Left lung (tissue), 10 donors: ENCODE results near the gene ENAH. TPM values are rescaled to one million over a fixed set of nuclear protein-coding genes. Genes with fewer than 3 reads are reported as not detected.
"Not testable (repeated sequence)": the region's sequence is repeated elsewhere in the genome, so short reads cannot be mapped to it uniquely, and the experiment has no call there.

Source experiments
- ATAC-seq: fragments of 200-7000 bp; cut with Tn5 transposase; one replicate; pipeline ENCODE4 v1.9.1; 2020; ENCODE audit warnings: moderate library complexity
- DNase-seq, 4 donors: peaks; one replicate each; pipeline ENCODE4 v3.0.0-alpha.2; 2013 to 2020
- H3K27ac ChIP-seq, 2 donors: fragments of 200-600 bp; sonication (generic) in 1 of 2; one replicate each; pipeline versions ENCODE4 v1.5.0 to v1.8.0; 2020 to 2021
- H3K27me3 ChIP-seq, 2 donors: fragments of 200-600 bp; sonication (generic) in 1 of 2; one replicate each; pipeline versions ENCODE4 v1.5.0 to v1.8.0; 2020 to 2021
- H3K36me3 ChIP-seq, 2 donors: fragments of 200-600 bp; sonication (generic) in 1 of 2; one replicate each; pipeline versions ENCODE4 v1.5.0 to v1.8.0; 2020 to 2021
- H3K4me1 ChIP-seq, 2 donors: fragments of 200-600 bp; one replicate each; pipeline ENCODE4 v1.8.0; 2021
- H3K4me3 ChIP-seq, 2 donors: fragments of 200-600 bp; sonication (generic) in 1 of 2; one replicate each; pipeline versions ENCODE4 v1.5.0 to v1.8.0; 2020 to 2021; ENCODE audit warnings: mild to moderate bottlenecking in 1 of 2
- H3K9me3 ChIP-seq, 2 donors: fragments of 200-600 bp; sonication (generic) in 1 of 2; one replicate each; pipeline versions ENCODE4 v1.5.0 to v1.8.0; 2020 to 2021
- CTCF ChIP-seq, 2 donors: fragments of 200-600 bp; sonication (generic) in 1 of 2; IDR thresholded peaks; one replicate each; pipeline versions ENCODE4 v1.5.0 to v1.8.0; 2021; ENCODE audit warnings: antibody characterized with exemption in 2 of 2
- intact Hi-C, 2 donors: fragments of 100-400 bp; cut with DNase I; formaldehyde crosslinking; loops; one replicate each; pipeline versions ENCODE4 v1.11.2 to v1.14.2; 2022
- polyA plus RNA-seq, 6 donors: library from polyadenylated mRNA; unstranded; fragments of 120-200 nt; gene quantifications; one replicate each; pipeline ENCODE4 v1.2.1, GENCODE V29; 2013; ENCODE audit not compliant: insufficient read length in 6 of 6
- total RNA-seq, 2 donors: library from RNA; stranded (reverse); fragmentation: NEBNext Ultra II Directional; extraction: Animal tissue kit (Norgen Biotek cat#: 25700); gene quantifications; one replicate each; pipeline ENCODE4 v1.2.1, GENCODE V29; 2021
- donor health status: DM: no; HTN: yes; CAD: no.
- donor health status: DM: no; HTN: no; CAD: no.

Gene ENAH
- total and polyA plus RNA-seq, 8 donors: 106 to 255 (median 237) TPM

- H3K36me3 ChIP-seq: no peaks in the 10 kb centered on the region
- intact Hi-C loops: no loop called here
- TF ChIP-seq CTCF (IDR thresholded peaks at IDR 0.05): no peak
- H3K9me3 ChIP-seq: no peaks in the 10 kb centered on the region
- no peaks in the 10 kb centered on the region for H3K27me3 ChIP-seq
- DNase-seq (no peak), ATAC-seq (peak; percentile 87)
- H3K27ac ChIP-seq: peak overlapping the region; percentile 26 to 41
- H3K4me3 ChIP-seq: no peak overlapping the region
- H3K4me1 ChIP-seq: peaks cover 15 to 16% of the 10 kb centered on the region in 2 donors
Observed at GRCh38 chr1:225627304-225627947, 25.5 kb downstream of the ENAH start.

DNA sequence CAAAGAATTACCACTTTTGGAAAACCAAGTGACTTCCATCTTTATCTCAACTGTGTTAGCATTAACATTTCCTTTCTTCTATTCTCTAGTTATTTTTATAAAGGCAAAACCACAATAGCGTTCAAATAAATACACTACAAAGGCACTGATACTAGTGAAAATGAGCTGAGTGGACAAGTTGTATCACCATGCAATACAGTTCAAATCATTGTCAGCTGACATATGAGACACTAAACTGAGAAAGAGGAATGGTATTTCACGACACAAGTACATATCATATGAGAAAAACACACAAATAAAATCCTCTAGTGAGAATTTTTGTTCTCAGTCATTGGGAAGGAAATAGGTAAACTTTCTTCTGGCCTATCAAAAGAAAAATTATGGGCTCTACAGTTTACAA lies 26.2 kb downstream of the ENAH start:
- Histone ChIP-seq H3K27ac (peak overlapping the region in 1 of 2 donors; percentile 41), H3K27me3 (no peaks in the 10 kb centered on the region), H3K4me1 (peaks cover 15 to 16% of the 10 kb centered on the region in 2 donors), H3K36me3 (no peaks in the 10 kb centered on the region), H3K4me3 (no peak overlapping the region), H3K9me3 (no peaks in the 10 kb centered on the region)
- peak; percentile 23 for ATAC-seq
- TF ChIP-seq CTCF (IDR thresholded peaks at IDR 0.05): no peak
- intact Hi-C loops: no loop called here
- DNase-seq: no peak

- Histone ChIP-seq H3K27ac (no peak overlapping the region), H3K36me3 (no peaks in the 10 kb centered on the region), H3K4me3 (no peak overlapping the region), H3K9me3 (no peaks in the 10 kb centered on the region), H3K27me3 (no peaks in the 10 kb centered on the region), H3K4me1 (no peaks in the 10 kb centered on the region)
- no peak for DNase-seq
- intact Hi-C loops: no loop called here
- TF ChIP-seq CTCF (IDR thresholded peaks at IDR 0.05): no peak
- no peak for ATAC-seq
Observed at GRCh38 chr1:225617956-225618355, 35.0 kb downstream of the ENAH start.

DNA sequence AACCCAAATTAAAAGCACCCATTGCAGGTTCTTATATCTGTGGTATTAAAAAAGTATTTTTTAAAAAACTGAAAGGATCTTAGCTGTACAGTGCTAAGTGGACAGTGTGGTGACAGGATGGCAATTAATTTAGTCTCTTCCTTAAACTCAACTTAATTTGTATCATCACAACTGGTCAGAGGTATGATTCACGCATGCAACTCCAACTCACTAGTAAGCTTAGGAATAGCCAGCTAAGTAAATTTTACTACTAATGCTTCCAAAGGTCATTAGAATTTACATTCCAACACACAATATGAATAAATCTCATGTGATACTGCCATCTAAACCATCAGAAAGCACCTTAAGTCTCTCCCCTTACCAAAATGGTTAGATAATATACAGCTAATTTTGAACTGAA lies 35.4 kb downstream of the ENAH start:
- no peak for DNase-seq
- H3K36me3 ChIP-seq: no peaks in the 10 kb centered on the region
- peak; percentile 24 for ATAC-seq
- intact Hi-C loops: no loop called here
- no peak overlapping the region for H3K27ac ChIP-seq
- no peaks in the 10 kb centered on the region for H3K4me1 ChIP-seq
- TF ChIP-seq CTCF (IDR thresholded peaks at IDR 0.05): no peak
- H3K9me3 ChIP-seq: no peaks in the 10 kb centered on the region
- H3K27me3 ChIP-seq: no peaks in the 10 kb centered on the region
- no peak overlapping the region for H3K4me3 ChIP-seq

DNA sequence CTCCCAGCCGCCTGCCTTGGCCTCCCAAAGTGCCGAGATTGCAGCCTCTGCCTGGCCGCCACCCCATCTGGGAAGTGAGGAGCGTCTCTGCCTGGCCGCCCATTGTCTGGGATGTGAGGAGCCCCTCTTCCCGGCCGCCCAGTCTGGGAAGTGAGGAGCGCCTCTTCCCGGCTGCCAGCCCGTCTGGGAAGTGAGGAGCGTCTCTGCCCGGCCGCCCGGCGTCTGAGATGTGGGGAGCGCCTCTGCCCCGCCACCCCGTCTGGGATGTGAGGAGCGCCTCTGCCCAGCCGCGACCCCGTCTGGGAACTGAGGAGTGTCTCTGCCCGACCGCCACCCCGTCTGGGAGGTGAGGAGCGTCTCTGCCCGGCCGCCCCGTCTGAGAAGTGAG lies 37.5 kb downstream of the ENAH start:
- peak in 1 of 4 donors; percentile 61 for DNase-seq
- H3K4me1 ChIP-seq, H3K9me3 ChIP-seq, H3K27ac ChIP-seq, H3K27me3 ChIP-seq, H3K4me3 ChIP-seq, H3K36me3 ChIP-seq, intact Hi-C loops, ATAC-seq: not testable (repeated sequence)

- TF ChIP-seq CTCF (IDR thresholded peaks at IDR 0.05): no peak
- H3K27ac ChIP-seq: peak overlapping the region; percentile 15 to 28
- ATAC-seq: no peak
Observed at GRCh38 chr1:225613006-225613405, 39.9 kb downstream of the ENAH start.

More at GRCh38 chr1:225613006-225613405, 39.9 kb downstream of the ENAH start:
- Histone ChIP-seq H3K9me3 (no peaks in the 10 kb centered on the region), H3K27me3 (no peaks in the 10 kb centered on the region), H3K4me1 (peaks cover 0 to 3% of the 10 kb centered on the region in 2 donors), H3K4me3 (no peak overlapping the region), H3K36me3 (no peaks in the 10 kb centered on the region)
- intact Hi-C loops: no loop called here
- no peak for DNase-seq
